SK-N-MC (cell line): ENCODE measurements around the gene DCLK3.

Experiments
- DNase-seq: peaks from one replicate; pipeline ENCODE4 v3.0.0-alpha.2; 2011; ENCODE audit warnings: low read depth, low spot score
- H3K27ac ChIP-seq: fragments of 200-600 bp; sonication (generic); 2 replicates; pipeline ENCODE4 v1.5.1; 2016; ENCODE audit warnings: mixed run types
- H3K36me3 ChIP-seq: fragments of 200-600 bp; sonication (generic); 2 replicates; pipeline ENCODE4 v1.6.1; 2017; ENCODE audit warnings: antibody characterized with exemption, low read length, mixed read lengths; ENCODE audit not compliant: insufficient read depth
- H3K4me3 ChIP-seq: fragments of 200-600 bp; sonication (generic); 2 replicates; pipeline ENCODE4 v1.5.1; 2016
- H3K9ac ChIP-seq: fragments of 200-600 bp; sonication (generic); 2 replicates; pipeline ENCODE4 v1.8.0; 2017; ENCODE audit warnings: mixed run types, mixed read lengths; ENCODE audit not compliant: insufficient read length
- H3K9me3 ChIP-seq: fragments of 200-600 bp; sonication (generic); 2 replicates; pipeline ENCODE4 v1.6.1; 2017; ENCODE audit warnings: low read depth, mild to moderate bottlenecking, antibody characterized with exemption, low read length, moderate library complexity, mixed read lengths
- EZH2 ChIP-seq: fragments of 200-600 bp; sonication (generic); IDR thresholded peaks from one replicate; pipeline ENCODE4 v1.6.1; 2017; ENCODE audit warnings: antibody characterized with exemption
- FOXP2 ChIP-seq: optimal IDR thresholded peaks from 2 replicates; pipeline ENCODE3; 2011; ENCODE audit warnings: mild to moderate bottlenecking, moderate library complexity; ENCODE audit not compliant: insufficient read depth; ENCODE audit errors: extremely low read length, control extremely low read depth
- POLR2AphosphoS5 ChIP-seq: IDR thresholded peaks from 2 replicates; pipeline ENCODE4 v1.6.1; 2012; ENCODE audit warnings: mild to moderate bottlenecking, low read depth, low read length, borderline replicate concordance

The DCLK3 gene

GRCh38 chr3:36774052-36774451 is 9.7 kb upstream of the DCLK3 start:
- peak overlapping the region; percentile 13; the same call in 1 of the 2 replicates for H3K27ac ChIP-seq
- peak; percentile 48 for DNase-seq
- no peaks in the 10 kb centered on the region for H3K9me3 ChIP-seq

GRCh38 chr3:36771931-36772330 is 7.6 kb upstream of the DCLK3 start:
- Histone ChIP-seq H3K4me3 (no peak overlapping the region), H3K36me3 (no peaks in the 10 kb centered on the region), H3K9me3 (no peaks in the 10 kb centered on the region), H3K9ac (no peak overlapping the region), H3K27ac (no peak overlapping the region)
- TF ChIP-seq FOXP2 (no peak), EZH2 (no peak), POLR2AphosphoS5 (no peak)
- DNase-seq: no peak

More at GRCh38 chr3:36774052-36774451, 9.7 kb upstream of the DCLK3 start:
- Histone ChIP-seq H3K36me3 (no peaks in the 10 kb centered on the region), H3K4me3 (no peak overlapping the region), H3K9ac (no peak overlapping the region)
- TF ChIP-seq FOXP2 (no peak), EZH2 (no peak), POLR2AphosphoS5 (no peak)

- no peak overlapping the region for H3K4me3 ChIP-seq
- no peak for TF ChIP-seq POLR2AphosphoS5
- no peak for TF ChIP-seq EZH2
- TF ChIP-seq FOXP2: no peak
- no peak overlapping the region for H3K27ac ChIP-seq
These were observed 5.6 kb upstream of the DCLK3 start for GRCh38 chr3:36769926-36770325.

GRCh38 chr3:36765104-36765503 is 751 bp upstream of the DCLK3 start:
- Histone ChIP-seq H3K27ac (no peak overlapping the region), H3K9me3 (no peaks in the 10 kb centered on the region), H3K4me3 (no peak overlapping the region), H3K36me3 (no peaks in the 10 kb centered on the region), H3K9ac (no peak overlapping the region)
- TF ChIP-seq POLR2AphosphoS5 (no peak), FOXP2 (no peak), EZH2 (no peak)
- DNase-seq: no peak

More at GRCh38 chr3:36769926-36770325, 5.6 kb upstream of the DCLK3 start:
- no peaks in the 10 kb centered on the region for H3K36me3 ChIP-seq
- H3K9me3 ChIP-seq: no peaks in the 10 kb centered on the region
- no peak overlapping the region for H3K9ac ChIP-seq
- DNase-seq: no peak

GRCh38 chr3:36764704-36765038 is 318 bp upstream of the DCLK3 start:
- H3K27ac ChIP-seq: no peak overlapping the region
- no peaks in the 10 kb centered on the region for H3K9me3 ChIP-seq
- no peak for TF ChIP-seq POLR2AphosphoS5
- TF ChIP-seq EZH2: no peak
- TF ChIP-seq FOXP2: no peak
- H3K4me3 ChIP-seq: 0 out of 2 replicates have a peak overlapping the region, but pooled peaks have one; percentile 33
- H3K9ac ChIP-seq: no peak overlapping the region
- no peak for DNase-seq
- H3K36me3 ChIP-seq: no peaks in the 10 kb centered on the region

- H3K4me3 ChIP-seq: peak overlapping the region; percentile 58
These were observed 1.2 kb downstream of the DCLK3 start for GRCh38 chr3:36762918-36763849.

GRCh38 chr3:36761779-36762178 is 2.6 kb downstream of the DCLK3 start:
- TF ChIP-seq POLR2AphosphoS5 (no peak), FOXP2 (no peak), EZH2 (no peak)
- no peak for DNase-seq

More at GRCh38 chr3:36762918-36763849, 1.2 kb downstream of the DCLK3 start:
- Histone ChIP-seq H3K9ac (no peak overlapping the region), H3K27ac (no peak overlapping the region), H3K9me3 (no peaks in the 10 kb centered on the region), H3K36me3 (no peaks in the 10 kb centered on the region)
- DNase-seq: no peak
- no peak for TF ChIP-seq EZH2
- TF ChIP-seq POLR2AphosphoS5: no peak
- no peak for TF ChIP-seq FOXP2

GRCh38 chr3:36756269-36756668 is 8.1 kb downstream of the DCLK3 start:
- no peak overlapping the region for H3K4me3 ChIP-seq
- DNase-seq: no peak
- no peaks in the 10 kb centered on the region for H3K9me3 ChIP-seq
- no peaks in the 10 kb centered on the region for H3K36me3 ChIP-seq
- H3K27ac ChIP-seq: no peak overlapping the region
- H3K9ac ChIP-seq: no peak overlapping the region
- TF ChIP-seq EZH2: no peak
- no peak for TF ChIP-seq POLR2AphosphoS5

More at GRCh38 chr3:36761779-36762178, 2.6 kb downstream of the DCLK3 start:
- Histone ChIP-seq H3K9me3 (no peaks in the 10 kb centered on the region), H3K4me3 (no peak overlapping the region), H3K36me3 (no peaks in the 10 kb centered on the region), H3K27ac (no peak overlapping the region), H3K9ac (no peak overlapping the region)
